Panc1 (cell line): ENCODE results near the gene SLC25A10.

Experiments
- CTCF ChIP-seq: fragments of 450-650 bp; IDR thresholded peaks from 2 replicates; pipeline ENCODE4 v1.5.1; 2017; ENCODE audit warnings: mild to moderate bottlenecking
- POLR2AphosphoS5 ChIP-seq: IDR thresholded peaks from 2 replicates; pipeline ENCODE4 v1.6.1; 2012; ENCODE audit warnings: mild to moderate bottlenecking, low read depth, low read length, moderate library complexity
- REST ChIP-seq, 2 experiments: IDR thresholded peaks; 2 replicates each; pipeline ENCODE4 v1.6.1; 2011 to 2012; ENCODE audit warnings: low read depth in 2 of 2, control low read depth in 1 of 2, low read length in 1 of 2, mild to moderate bottlenecking in 1 of 2, moderate library complexity in 1 of 2; ENCODE audit not compliant: insufficient read depth in 1 of 2
- SIN3A ChIP-seq: IDR thresholded peaks from 2 replicates; pipeline ENCODE4 v1.6.1; 2012; ENCODE audit warnings: low read depth, mild to moderate bottlenecking, low read length, moderate library complexity, borderline replicate concordance; ENCODE audit not compliant: insufficient read depth

GRCh38 chr17:81719410-81720266, 7.6 kb downstream of the SLC25A10 start:
- TF ChIP-seq POLR2AphosphoS5 = no peak
- TF ChIP-seq CTCF = no peak
- no peak for TF ChIP-seq REST (IDR thresholded peaks at IDR 0.05; ENCODE audit: insufficient read depth in 1 of 2, low read depth in 2 of 2, low read length in 1 of 2)
- no peak for TF ChIP-seq SIN3A
